Skeletal muscle tissue (tissue), 4 donors: Measurements from ENCODE around the gene SMIM38. TPM values are rescaled to one million over a fixed set of nuclear protein-coding genes. Genes with fewer than 3 reads are reported as not detected.

ENCODE experiments used
- H3K27ac ChIP-seq: one replicate; pipeline ENCODE4 v1.7.0; 2013; ENCODE audit warnings: mild to moderate bottlenecking, low read depth, low read length, inconsistent platforms
- H3K27me3 ChIP-seq, 3 donors: one replicate each; pipeline ENCODE4 v1.7.0; 2013; ENCODE audit warnings: low read length in 3 of 3; ENCODE audit not compliant: control insufficient read depth in 3 of 3, insufficient read depth in 3 of 3
- H3K36me3 ChIP-seq, 3 donors: one replicate each; pipeline ENCODE4 v1.7.0; 2013; ENCODE audit warnings: low read length in 3 of 3; ENCODE audit not compliant: control insufficient read depth in 3 of 3, insufficient read depth in 3 of 3
- H3K4me1 ChIP-seq, 3 donors: one replicate each; pipeline ENCODE4 v1.7.0; 2013; ENCODE audit warnings: low read length in 3 of 3, mild to moderate bottlenecking in 3 of 3; ENCODE audit not compliant: control insufficient read depth in 3 of 3, insufficient read depth in 3 of 3
- H3K4me3 ChIP-seq, 3 donors: one replicate each; pipeline ENCODE4 v1.7.0; 2013; ENCODE audit warnings: low read length in 3 of 3
- H3K9ac ChIP-seq, 3 donors: one replicate each; pipeline ENCODE4 v1.7.0; 2013; ENCODE audit warnings: low read length in 3 of 3, mild to moderate bottlenecking in 3 of 3, moderate library complexity in 2 of 3, low read depth in 1 of 3
- H3K9me3 ChIP-seq, 3 donors: one replicate each; pipeline ENCODE4 v1.7.0; 2013; ENCODE audit warnings: low read length in 3 of 3; ENCODE audit not compliant: control insufficient read depth in 3 of 3
- total RNA-seq: library from RNA; depleted of rRNA; stranded (reverse); fragments of >200 nt; gene quantifications from one replicate; pipeline ENCODE4 v1.2.3, GENCODE V29; 2014
- donor health status: Osteomylitis.

The SMIM38 gene
- total RNA-seq, 1 donor from 2014 or later: under 0.01 TPM

GRCh38 chr11:69164824-69165223 is 9.1 kb downstream of the SMIM38 start:
- no peak overlapping the region for H3K4me3 ChIP-seq
- H3K27me3 ChIP-seq: no peaks in the 10 kb centered on the region
- H3K4me1 ChIP-seq: peaks cover 9 to 29% (median 27%) of the 10 kb centered on the region in 3 donors
- H3K27ac ChIP-seq: no peak overlapping the region
- no peaks in the 10 kb centered on the region for H3K36me3 ChIP-seq
- no peaks in the 10 kb centered on the region for H3K9me3 ChIP-seq
- no peak overlapping the region for H3K9ac ChIP-seq

- Histone ChIP-seq H3K4me3 (no peak overlapping the region), H3K27ac (no peak overlapping the region), H3K36me3 (no peaks in the 10 kb centered on the region), H3K9me3 (no peaks in the 10 kb centered on the region), H3K27me3 (no peaks in the 10 kb centered on the region), H3K9ac (peak overlapping the region in 1 of 3 donors; percentile 45), H3K4me1 (peaks cover 9 to 28% (median 25%) of the 10 kb centered on the region in 3 donors)
Measured at GRCh38 chr11:69165775-69166174, 10.0 kb downstream of the SMIM38 start.

- Histone ChIP-seq H3K4me1 (peaks cover 9 to 25% (median 19%) of the 10 kb centered on the region in 3 donors), H3K9me3 (no peaks in the 10 kb centered on the region), H3K4me3 (peak overlapping the region in 2 of 3 donors; percentile 8 to 41), H3K9ac (peak overlapping the region in 2 of 3 donors; percentile 32 to 45), H3K27ac (no peak overlapping the region), H3K27me3 (no peaks in the 10 kb centered on the region), H3K36me3 (no peaks in the 10 kb centered on the region)
Measured at GRCh38 chr11:69166218-69167115, 10.7 kb downstream of the SMIM38 start.

- H3K27me3 ChIP-seq: no peaks in the 10 kb centered on the region
- peaks cover 9 to 25% (median 16%) of the 10 kb centered on the region in 3 donors for H3K4me1 ChIP-seq
- H3K4me3 ChIP-seq: no peak overlapping the region
- H3K9me3 ChIP-seq: no peaks in the 10 kb centered on the region
- no peak overlapping the region for H3K27ac ChIP-seq
- H3K36me3 ChIP-seq: no peaks in the 10 kb centered on the region
- peak overlapping the region in 1 of 3 donors; percentile 33 for H3K9ac ChIP-seq
Measured at GRCh38 chr11:69167130-69167915, 11.6 kb downstream of the SMIM38 start.

- H3K4me1 ChIP-seq: peaks cover 9 to 25% (median 16%) of the 10 kb centered on the region in 3 donors
- H3K36me3 ChIP-seq: no peaks in the 10 kb centered on the region
- H3K9ac ChIP-seq: no peak overlapping the region
- H3K9me3 ChIP-seq: no peaks in the 10 kb centered on the region
- no peak overlapping the region for H3K4me3 ChIP-seq
- no peak overlapping the region for H3K27ac ChIP-seq
- H3K27me3 ChIP-seq: no peaks in the 10 kb centered on the region
Measured at GRCh38 chr11:69167916-69168691, 12.4 kb downstream of the SMIM38 start.

- Histone ChIP-seq H3K36me3 (no peaks in the 10 kb centered on the region), H3K27me3 (no peaks in the 10 kb centered on the region), H3K4me3 (no peak overlapping the region), H3K9me3 (no peaks in the 10 kb centered on the region), H3K4me1 (peaks cover 9 to 25% (median 16%) of the 10 kb centered on the region in 3 donors), H3K9ac (no peak overlapping the region), H3K27ac (no peak overlapping the region)
Measured at GRCh38 chr11:69169479-69169878, 13.7 kb downstream of the SMIM38 start.

GRCh38 chr11:69170704-69171103 is 15.0 kb downstream of the SMIM38 start:
- H3K4me1 ChIP-seq: peaks cover 9 to 25% (median 16%) of the 10 kb centered on the region in 3 donors
- peak overlapping the region in 1 of 3 donors; percentile 11 for H3K9ac ChIP-seq
- no peaks in the 10 kb centered on the region for H3K36me3 ChIP-seq
- H3K27ac ChIP-seq: no peak overlapping the region
- H3K9me3 ChIP-seq: peaks cover 0 to 2% (median 0%) of the 10 kb centered on the region in 3 donors
- no peak overlapping the region for H3K4me3 ChIP-seq
- no peaks in the 10 kb centered on the region for H3K27me3 ChIP-seq

GRCh38 chr11:69171476-69172240 is 15.9 kb downstream of the SMIM38 start:
- H3K27ac ChIP-seq: no peak overlapping the region
- H3K36me3 ChIP-seq: no peaks in the 10 kb centered on the region
- no peak overlapping the region for H3K4me3 ChIP-seq
- H3K9ac ChIP-seq: no peak overlapping the region
- peaks cover 1 to 16% (median 8%) of the 10 kb centered on the region in 3 donors for H3K4me1 ChIP-seq
- peaks cover 0 to 2% (median 0%) of the 10 kb centered on the region in 3 donors for H3K9me3 ChIP-seq
- H3K27me3 ChIP-seq: no peaks in the 10 kb centered on the region

- H3K4me3 ChIP-seq: no peak overlapping the region
- no peak overlapping the region for H3K9ac ChIP-seq
- no peak overlapping the region for H3K27ac ChIP-seq
- peaks cover 0 to 2% (median 0%) of the 10 kb centered on the region in 3 donors for H3K9me3 ChIP-seq
- H3K4me1 ChIP-seq: peaks cover 0 to 9% (median 3%) of the 10 kb centered on the region in 3 donors
- H3K36me3 ChIP-seq: no peaks in the 10 kb centered on the region
- no peaks in the 10 kb centered on the region for H3K27me3 ChIP-seq
Measured at GRCh38 chr11:69172674-69173073, 16.9 kb downstream of the SMIM38 start.
